ENCODE results near the gene TMEM52. TPM values are rescaled to one million over a fixed set of nuclear protein-coding genes. Genes with fewer than 3 reads are reported as not detected.

Gene TMEM52
- total and polyA plus RNA-seq, 10 donors, result 0.35 to 4.7 (median 1.7) TPM; not detected in 1

- DNase-seq, result peak; percentile 48
These were observed 21.0 kb upstream of the TMEM52 start for GRCh38 chr1:1940123-1940425.

GRCh38 chr1:1939296-1940122, 20.4 kb upstream of the TMEM52 start:
- no peaks in the 10 kb centered on the region for H3K36me3 ChIP-seq
- no peak overlapping the region for H3K4me3 ChIP-seq
- H3K9me3 ChIP-seq, result no peaks in the 10 kb centered on the region
- TF ChIP-seq POLR2AphosphoS5 (IDR thresholded peaks at IDR 0.05), result no peak
- TF ChIP-seq POLR2A (IDR thresholded peaks at IDR 0.05), result no peak
- no peak for TF ChIP-seq CTCF (IDR thresholded peaks at IDR 0.05 in 8 of 11, conservative IDR thresholded peaks at IDR 0.05 in 3 of 11)
- H3K27ac ChIP-seq, result no peak overlapping the region
- peak; percentile 66 for DNase-seq
- H3K4me1 ChIP-seq, result peaks cover 0 to 16% (median 10%) of the 10 kb centered on the region in 6 donors
- intact Hi-C loops (cut with DNase I; ENCODE audit: low total_unique reads), result loop anchor here (10.0 kb wide), 1 partner anchor 105 kb away; no protein-coding TSS in a partner anchor
- 84 to 91% (median 85%) methylated on average over 18 to 28 of the region's 28 CpGs for WGBS, 5 donors
- H3K27me3 ChIP-seq (replicated peaks in 1 of 7), result peaks cover 0 to 29% (median 0%) of the 10 kb centered on the region in 7 donors

More at GRCh38 chr1:1940123-1940425, 21.0 kb upstream of the TMEM52 start:
- Histone ChIP-seq H3K9me3 (no peaks in the 10 kb centered on the region), H3K36me3 (no peaks in the 10 kb centered on the region), H3K27me3 (replicated peaks in 1 of 7) (peaks cover 0 to 29% (median 0%) of the 10 kb centered on the region in 7 donors), H3K4me3 (no peak overlapping the region), H3K27ac (no peak overlapping the region), H3K4me1 (peaks cover 0 to 16% (median 10%) of the 10 kb centered on the region in 6 donors)
- TF ChIP-seq CTCF (IDR thresholded peaks at IDR 0.05 in 8 of 11, conservative IDR thresholded peaks at IDR 0.05 in 3 of 11), result no peak
- TF ChIP-seq POLR2A (IDR thresholded peaks at IDR 0.05), result no peak
- no peak for TF ChIP-seq POLR2AphosphoS5 (IDR thresholded peaks at IDR 0.05)
- intact Hi-C loops (cut with DNase I; ENCODE audit: low total_unique reads), result loop anchor here (10.0 kb wide), 1 partner anchor 105 kb away; no protein-coding TSS in a partner anchor
- WGBS, 5 donors, result 75 to 91% (median 90%) methylated on average over 9 to 12 of the region's 12 CpGs

- Histone ChIP-seq H3K27me3 (replicated peaks in 1 of 7) (peaks cover 0 to 29% (median 0%) of the 10 kb centered on the region in 7 donors), H3K4me1 (peaks cover 0 to 9% (median 3%) of the 10 kb centered on the region in 6 donors), H3K4me3 (no peak overlapping the region), H3K27ac (no peak overlapping the region), H3K9me3 (no peaks in the 10 kb centered on the region), H3K36me3 (no peaks in the 10 kb centered on the region)
- TF ChIP-seq POLR2AphosphoS5 (IDR thresholded peaks at IDR 0.05), result no peak
- no peak for TF ChIP-seq POLR2A (IDR thresholded peaks at IDR 0.05)
- TF ChIP-seq CTCF (IDR thresholded peaks at IDR 0.05 in 8 of 11, conservative IDR thresholded peaks at IDR 0.05 in 3 of 11), result no peak
- intact Hi-C loops (cut with DNase I; ENCODE audit: low total_unique reads), result no loop called here
- 83 to 87% (median 83%) methylated on average over 22 to 24 of the region's 24 CpGs for WGBS, 5 donors
- peak; percentile 52 for DNase-seq
These were observed 19.7 kb upstream of the TMEM52 start for GRCh38 chr1:1938613-1939295.

- peaks cover 0 to 4% (median 0%) of the 10 kb centered on the region in 6 donors for H3K4me1 ChIP-seq
- intact Hi-C loops (cut with DNase I; ENCODE audit: low total_unique reads), result no loop called here
- H3K4me3 ChIP-seq, result no peak overlapping the region
- H3K27ac ChIP-seq, result no peak overlapping the region
- no peaks in the 10 kb centered on the region for H3K9me3 ChIP-seq
- TF ChIP-seq POLR2A (IDR thresholded peaks at IDR 0.05) (no peak), CTCF (IDR thresholded peaks at IDR 0.05 in 8 of 11, conservative IDR thresholded peaks at IDR 0.05 in 3 of 11) (no peak), POLR2AphosphoS5 (IDR thresholded peaks at IDR 0.05) (no peak)
- WGBS, 5 donors, result 73 to 80% (median 77%) methylated on average over 6 of the region's 6 CpGs
- H3K27me3 ChIP-seq (replicated peaks in 1 of 7), result peaks cover 0 to 27% (median 0%) of the 10 kb centered on the region in 7 donors
- no peak for DNase-seq
- no peaks in the 10 kb centered on the region for H3K36me3 ChIP-seq
These were observed 19.1 kb upstream of the TMEM52 start for GRCh38 chr1:1938276-1938573.

All from spleen (tissue), 11 donors.